OCI-LY3 (cell line): ENCODE results near the gene PRDM1.

Source experiments
- EZH2phosphoT487 ChIP-seq: fragments of 200-600 bp; shearing (Covaris generic); IDR thresholded peaks from 2 replicates; pipeline ENCODE4 v1.6.1; 2018; ENCODE audit warnings: antibody characterized with exemption, mixed run types, low read depth
- TF ChIP-seq, protein P1 (sequence below): fragments of 200-600, 300-600 bp; sonication (generic); IDR thresholded peaks from 2 replicates; pipeline ENCODE4 v1.5.1; 2014; ENCODE audit warnings: antibody characterized with exemption, low read length, low read depth

GRCh38 chr6:106094964-106095335 lies 8.8 kb downstream of the PRDM1 start:
- TF ChIP-seq, protein P1, sequence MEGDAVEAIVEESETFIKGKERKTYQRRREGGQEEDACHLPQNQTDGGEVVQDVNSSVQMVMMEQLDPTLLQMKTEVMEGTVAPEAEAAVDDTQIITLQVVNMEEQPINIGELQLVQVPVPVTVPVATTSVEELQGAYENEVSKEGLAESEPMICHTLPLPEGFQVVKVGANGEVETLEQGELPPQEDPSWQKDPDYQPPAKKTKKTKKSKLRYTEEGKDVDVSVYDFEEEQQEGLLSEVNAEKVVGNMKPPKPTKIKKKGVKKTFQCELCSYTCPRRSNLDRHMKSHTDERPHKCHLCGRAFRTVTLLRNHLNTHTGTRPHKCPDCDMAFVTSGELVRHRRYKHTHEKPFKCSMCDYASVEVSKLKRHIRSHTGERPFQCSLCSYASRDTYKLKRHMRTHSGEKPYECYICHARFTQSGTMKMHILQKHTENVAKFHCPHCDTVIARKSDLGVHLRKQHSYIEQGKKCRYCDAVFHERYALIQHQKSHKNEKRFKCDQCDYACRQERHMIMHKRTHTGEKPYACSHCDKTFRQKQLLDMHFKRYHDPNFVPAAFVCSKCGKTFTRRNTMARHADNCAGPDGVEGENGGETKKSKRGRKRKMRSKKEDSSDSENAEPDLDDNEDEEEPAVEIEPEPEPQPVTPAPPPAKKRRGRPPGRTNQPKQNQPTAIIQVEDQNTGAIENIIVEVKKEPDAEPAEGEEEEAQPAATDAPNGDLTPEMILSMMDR: no peak
- TF ChIP-seq EZH2phosphoT487: no peak
